Cardiac fibroblast (primary cell): Measurements from ENCODE around the gene PHAF1.
A peak's percentile ranks its signal among the peaks of the same experiment; 100 is the strongest.
"Not testable (repeated sequence)": the region's sequence is repeated elsewhere in the genome, so short reads cannot be mapped to it uniquely, and the experiment has no call there.

Experiments used
- DNase-seq, 2 donors: peaks; one replicate each; pipeline versions ENCODE4 v3.0.0 to v3.0.0-alpha.2; 2010; ENCODE audit warnings: low read depth in 2 of 2
- H3K4me3 ChIP-seq, 2 donors: replicated peaks in 1 of 2; 1 replicate in 1 of 2; 2 replicates in 1 of 2; pipeline ENCODE4 v1.5.1; 2011; ENCODE audit warnings: low read depth in 2 of 2, low read length in 2 of 2, mild to moderate bottlenecking in 2 of 2, moderate library complexity in 1 of 2
- CTCF ChIP-seq: IDR thresholded peaks from one replicate; pipeline ENCODE4 v1.5.1; 2011; ENCODE audit warnings: low read depth, mild to moderate bottlenecking, low read length, inconsistent platforms

Gene PHAF1

GRCh38 chr16:67112591-67113399, 3.1 kb downstream of the PHAF1 start:
- no peak for DNase-seq
- no peak for TF ChIP-seq CTCF
- no peak overlapping the region for H3K4me3 ChIP-seq

- DNase-seq: no peak
- no peak overlapping the region for H3K4me3 ChIP-seq
- no peak for TF ChIP-seq CTCF
Observed at GRCh38 chr16:67114793-67115192, 5.1 kb downstream of the PHAF1 start.

GRCh38 chr16:67115639-67116038, 5.9 kb downstream of the PHAF1 start:
- DNase-seq: peak; percentile 32 to 92
- no peak overlapping the region for H3K4me3 ChIP-seq
- TF ChIP-seq CTCF: no peak

- no peak for TF ChIP-seq CTCF
- H3K4me3 ChIP-seq: no peak overlapping the region
- DNase-seq: peak; percentile 31 to 44
Observed at GRCh38 chr16:67116388-67117311, 6.9 kb downstream of the PHAF1 start.

GRCh38 chr16:67117716-67118115, 8.0 kb downstream of the PHAF1 start:
- no peak for TF ChIP-seq CTCF
- no peak overlapping the region for H3K4me3 ChIP-seq
- no peak for DNase-seq

GRCh38 chr16:67120025-67120424, 10.3 kb downstream of the PHAF1 start:
- no peak overlapping the region for H3K4me3 ChIP-seq
- no peak for TF ChIP-seq CTCF
- no peak for DNase-seq

- not testable (repeated sequence) for H3K4me3 ChIP-seq, DNase-seq
Observed at GRCh38 chr16:67122799-67123198, 13.1 kb downstream of the PHAF1 start.
